ENCODE measurements around the gene TMEM187.
A peak's percentile ranks its signal among the peaks of the same experiment; 100 is the strongest.
"Not testable (repeated sequence)": the region's sequence is repeated elsewhere in the genome, so short reads cannot be mapped to it uniquely, and the experiment has no call there.

The TMEM187 gene

GRCh38 chrX:153973127-153974002 is 811 bp downstream of the TMEM187 start:
- DNase-seq: peak; percentile 62 to 83 (median 63)

- peak in 2 of 3 experiments; percentile 33 to 36 for DNase-seq
Observed at GRCh38 chrX:153974003-153974725, 1.6 kb downstream of the TMEM187 start.

- no peak for DNase-seq
Observed at GRCh38 chrX:153974726-153975286, 2.3 kb downstream of the TMEM187 start.

GRCh38 chrX:153980394-153980793 is 7.8 kb downstream of the TMEM187 start:
- not testable (repeated sequence) for DNase-seq

GRCh38 chrX:153981231-153981630 is 8.7 kb downstream of the TMEM187 start:
- no peak for DNase-seq

- no peak for DNase-seq
Observed at GRCh38 chrX:153981771-153982533, 9.4 kb downstream of the TMEM187 start.

- DNase-seq: no peak
Observed at GRCh38 chrX:153983321-153983801, 10.8 kb downstream of the TMEM187 start.

GRCh38 chrX:153984351-153985178 is 12.0 kb downstream of the TMEM187 start:
- DNase-seq: no peak

- DNase-seq: no peak
Observed at GRCh38 chrX:153988493-153988892, 15.9 kb downstream of the TMEM187 start.

- DNase-seq: no peak
Observed at GRCh38 chrX:153989973-153990655, 17.6 kb downstream of the TMEM187 start.

GRCh38 chrX:153991013-153991580 is 18.5 kb downstream of the TMEM187 start:
- DNase-seq: no peak

- DNase-seq: no peak
Observed at GRCh38 chrX:153992180-153992579, 19.6 kb downstream of the TMEM187 start.

GRCh38 chrX:153993079-153993478 is 20.5 kb downstream of the TMEM187 start:
- DNase-seq: no peak

- DNase-seq: no peak
Observed at GRCh38 chrX:153993978-153994377, 21.4 kb downstream of the TMEM187 start.

GRCh38 chrX:153994398-153994797 is 21.8 kb downstream of the TMEM187 start:
- DNase-seq: not testable (repeated sequence)

GRCh38 chrX:153995504-153995903 is 22.9 kb downstream of the TMEM187 start:
- DNase-seq: no peak

- DNase-seq: no peak
Observed at GRCh38 chrX:153999359-154000037, 26.9 kb downstream of the TMEM187 start.

- no peak for DNase-seq
Observed at GRCh38 chrX:154000051-154000450, 27.5 kb downstream of the TMEM187 start.

- DNase-seq: peak in 2 of 3 experiments; percentile 57 to 89
Observed at GRCh38 chrX:154002215-154002719, 29.7 kb downstream of the TMEM187 start.

- DNase-seq: no peak
Observed at GRCh38 chrX:154004315-154004714, 31.8 kb downstream of the TMEM187 start.
